PC-3 (cell line): ENCODE results near the gene CNTNAP2. TPM values are rescaled to one million over a fixed set of nuclear protein-coding genes. Genes with fewer than 3 reads are reported as not detected.

Experiments used
- ATAC-seq: fragments of 200-7000 bp; cut with Tn5 transposase; 2 replicates; pipeline ENCODE4 v1.9.1; 2020; ENCODE audit warnings: mild to moderate bottlenecking, moderate library complexity
- BruUV-seq: library from RNA; stranded (reverse); fragments of 400-500 nt; replicated peaks from 2 replicates; lab custom pipeline; 2021; lab: Mats Ljungman, UMichigan
- CTCF ChIA-PET: fragments of 300-600 bp; sonication (Branson Sonifier 250); formaldehyde crosslinking; loops from one replicate; lab custom pipeline; 2022; ENCODE audit warnings: antibody characterized with exemption; lab: Charles Lee
- POLR2A ChIA-PET: fragments of 300-600 bp; sonication (Branson Sonifier 250); formaldehyde crosslinking; loops from one replicate; lab custom pipeline; 2022; ENCODE audit warnings: antibody characterized with exemption; ENCODE audit not compliant: unreplicated experiment; lab: Charles Lee
- DNase-seq: peaks from one replicate; pipeline ENCODE4 v3.0.0-alpha.2; 2015
- H2AFZ ChIP-seq: fragments of 300-600 bp; sonication (generic); 2 replicates; pipeline ENCODE4 v1.6.0; 2016; ENCODE audit warnings: antibody characterized with exemption, low read length
- H3F3A ChIP-seq: fragments of 300-600 bp; sonication (generic); one replicate; pipeline ENCODE4 v1.6.0; 2017; ENCODE audit warnings: antibody characterized with exemption, low read length, control low read depth, mild to moderate bottlenecking; ENCODE audit not compliant: unreplicated experiment
- H3K27ac ChIP-seq: fragments of 300-600 bp; sonication (generic); 2 replicates; pipeline ENCODE4 v1.5.1; 2016; ENCODE audit warnings: mild to moderate bottlenecking, low read length
- H3K27me3 ChIP-seq: fragments of 300-600 bp; sonication (generic); 2 replicates; pipeline ENCODE4 v1.6.1; 2016; ENCODE audit warnings: low read length, mixed read lengths
- H3K36me3 ChIP-seq: fragments of 300-600 bp; sonication (generic); 2 replicates; pipeline ENCODE4 v1.6.1; 2016; ENCODE audit warnings: low read depth, mixed run types, low read length, mixed read lengths
- H3K4me1 ChIP-seq: fragments of 300-600 bp; sonication (generic); 2 replicates; pipeline ENCODE4 v1.5.1; 2016; ENCODE audit warnings: low read length; ENCODE audit not compliant: insufficient read depth
- H3K4me2 ChIP-seq: fragments of 300-600 bp; sonication (generic); 2 replicates; pipeline ENCODE4 v1.6.0; 2016; ENCODE audit warnings: low read length
- H3K4me3 ChIP-seq: fragments of 300-600 bp; sonication (generic); 2 replicates; pipeline ENCODE4 v1.5.1; 2016; ENCODE audit warnings: mild to moderate bottlenecking, low read length, mixed read lengths
- H3K79me2 ChIP-seq: fragments of 300-600 bp; sonication (generic); 2 replicates; pipeline ENCODE4 v1.6.1; 2017; ENCODE audit warnings: low read length, mixed read lengths
- H3K9ac ChIP-seq: fragments of 300-600 bp; sonication (generic); 2 replicates; pipeline ENCODE4 v1.6.0; 2016; ENCODE audit warnings: mild to moderate bottlenecking, low read length
- H3K9me2 ChIP-seq: fragments of 300-600 bp; sonication (generic); replicated peaks from 2 replicates; pipeline ENCODE4 v1.6.1; 2016; ENCODE audit warnings: mixed run types, low read length, mixed read lengths
- H3K9me3 ChIP-seq: fragments of 300-600 bp; sonication (generic); 2 replicates; pipeline ENCODE4 v1.6.1; 2016; ENCODE audit warnings: low read length, mixed read lengths
- H4K20me1 ChIP-seq: fragments of 300-600 bp; sonication (generic); 2 replicates; pipeline ENCODE4 v1.6.1; 2016; ENCODE audit warnings: low read length, mixed read lengths
- CTCF ChIP-seq: fragments of 300-600 bp; sonication (generic); conservative IDR thresholded peaks from 2 replicates; pipeline ENCODE4 v1.5.1; 2017; ENCODE audit warnings: antibody characterized with exemption, low read depth, mild to moderate bottlenecking, low read length
- EZH2 ChIP-seq: fragments of 300-600 bp; sonication (generic); IDR thresholded peaks from one replicate; pipeline ENCODE4 v1.6.1; 2017; ENCODE audit warnings: antibody characterized with exemption, mild to moderate bottlenecking, low read length; ENCODE audit not compliant: unreplicated experiment
- EZH2phosphoT487 ChIP-seq: fragments of 300-600 bp; sonication (generic); IDR thresholded peaks from 2 replicates; pipeline ENCODE4 v1.6.1; 2018; ENCODE audit warnings: mild to moderate bottlenecking, antibody characterized with exemption, low read length, borderline replicate concordance
- intact Hi-C: fragments of 100-400 bp; cut with micrococcal nuclease; formaldehyde crosslinking; loops from 2 replicates; pipeline ENCODE4 v1.9.0; 2023
- total RNA-seq: library from RNA; depleted of rRNA; stranded (reverse); fragments of >200 nt; gene quantifications from 2 replicates; pipeline ENCODE4 v1.2.3, GENCODE V29; 2014

The CNTNAP2 gene
- total RNA-seq, 1 experiment from 2014 or later = 1.5 TPM

DNA sequence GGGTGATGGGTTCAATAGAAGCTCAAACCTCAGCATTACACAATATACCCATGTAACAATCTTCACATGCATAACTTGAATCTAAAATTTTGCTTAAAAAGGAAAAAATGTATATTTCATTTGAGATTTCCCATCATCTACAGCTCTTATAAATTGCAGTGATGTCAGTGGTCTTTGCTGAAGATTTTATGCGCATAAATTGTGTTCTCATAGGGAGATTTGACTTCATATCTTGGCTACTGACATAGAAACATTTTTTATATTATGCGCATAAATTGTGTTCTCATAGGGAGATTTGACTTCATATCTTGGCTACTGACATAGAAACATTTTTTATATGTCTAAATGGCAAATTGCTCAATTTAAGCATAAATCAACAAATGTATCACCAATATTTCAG, 1348.6 kb downstream of the CNTNAP2 start:
- no peaks in the 10 kb centered on the region for H3K79me2 ChIP-seq
- ChIA-PET POLR2A (no interaction called here), CTCF (no interaction called here)
- TF ChIP-seq EZH2phosphoT487 = no peak
- no peak for TF ChIP-seq EZH2
- TF ChIP-seq CTCF = no peak
- no peak overlapping the region for H2AFZ ChIP-seq
- H3K9ac ChIP-seq = no peak overlapping the region
- no peaks in the 10 kb centered on the region for H3K36me3 ChIP-seq
- intact Hi-C loops = no loop called here
- BruUV-seq = no TSS peak
- no peaks in the 10 kb centered on the region for H3K9me3 ChIP-seq
- H4K20me1 ChIP-seq = no peaks in the 10 kb centered on the region
- no peak overlapping the region for H3K4me3 ChIP-seq
- no peak overlapping the region for H3K4me2 ChIP-seq
- ATAC-seq = no peak
- H3F3A ChIP-seq = no peaks in the 10 kb centered on the region
- H3K27ac ChIP-seq = no peak overlapping the region
- no peaks in the 10 kb centered on the region for H3K9me2 ChIP-seq
- DNase-seq = no peak
- no peaks in the 10 kb centered on the region for H3K27me3 ChIP-seq
- peaks cover 8% of the 10 kb centered on the region; the same call in 1 of the 2 replicates for H3K4me1 ChIP-seq

DNA sequence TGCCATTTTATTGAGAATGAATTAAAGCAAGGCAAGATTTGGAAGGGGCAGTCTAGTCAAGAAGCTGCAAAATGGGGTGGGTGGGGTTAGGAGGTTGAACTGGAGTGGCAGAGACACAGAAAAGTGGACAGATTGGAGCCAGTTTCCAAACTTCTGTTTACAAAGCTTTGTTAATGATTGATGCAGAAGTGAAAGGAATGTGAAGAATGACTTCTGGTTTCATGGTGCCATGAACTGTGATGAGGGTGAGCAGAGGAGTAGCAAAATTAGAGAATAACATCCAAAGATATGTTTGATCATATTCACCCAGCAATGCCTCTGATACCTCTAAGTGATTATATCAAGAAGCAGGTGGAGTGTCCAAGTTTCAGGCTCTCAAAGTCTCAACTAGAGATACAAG, 1356.0 kb downstream of the CNTNAP2 start:
- H3K27me3 ChIP-seq = no peaks in the 10 kb centered on the region
- no peaks in the 10 kb centered on the region for H3K4me1 ChIP-seq
- H3K79me2 ChIP-seq = no peaks in the 10 kb centered on the region
- no peak overlapping the region for H2AFZ ChIP-seq
- TF ChIP-seq EZH2phosphoT487 (no peak), CTCF (no peak), EZH2 (no peak)
- no peak for ATAC-seq
- H3K27ac ChIP-seq = no peak overlapping the region
- no peak for DNase-seq
- H3K4me3 ChIP-seq = no peak overlapping the region
- ChIA-PET POLR2A (no interaction called here), CTCF (no interaction called here)
- no peak overlapping the region for H3K9ac ChIP-seq
- intact Hi-C loops = no loop called here
- BruUV-seq = no TSS peak
- no peaks in the 10 kb centered on the region for H3F3A ChIP-seq
- no peaks in the 10 kb centered on the region for H3K9me2 ChIP-seq
- no peaks in the 10 kb centered on the region for H4K20me1 ChIP-seq
- no peak overlapping the region for H3K4me2 ChIP-seq
- no peaks in the 10 kb centered on the region for H3K9me3 ChIP-seq
- no peaks in the 10 kb centered on the region for H3K36me3 ChIP-seq

GRCh38 chr7:147474862-147475261, 1358.3 kb downstream of the CNTNAP2 start:
- intact Hi-C loops = no loop called here
- TF ChIP-seq EZH2phosphoT487 (no peak), EZH2 (no peak), CTCF (no peak)
- ATAC-seq (no peak), DNase-seq (no peak)
- H3K27ac ChIP-seq = no peak overlapping the region
- no TSS peak for BruUV-seq
- CTCF ChIA-PET = no interaction called here
- H3K79me2 ChIP-seq = no peaks in the 10 kb centered on the region
- POLR2A ChIA-PET = no interaction called here
- no peaks in the 10 kb centered on the region for H3F3A ChIP-seq
- H3K4me2 ChIP-seq = no peak overlapping the region
- H3K9ac ChIP-seq = no peak overlapping the region
- no peak overlapping the region for H3K4me3 ChIP-seq
- H3K4me1 ChIP-seq = no peaks in the 10 kb centered on the region
- H3K27me3 ChIP-seq = no peaks in the 10 kb centered on the region
- H3K36me3 ChIP-seq = no peaks in the 10 kb centered on the region
- no peak overlapping the region for H2AFZ ChIP-seq
- H3K9me3 ChIP-seq = no peaks in the 10 kb centered on the region
- no peaks in the 10 kb centered on the region for H3K9me2 ChIP-seq
- H4K20me1 ChIP-seq = no peaks in the 10 kb centered on the region
